HG03354 (cell line): ENCODE measurements around the gene FRRS1.

Experiments used
- ATAC-seq: cut with Tn5 transposase; IDR thresholded peaks from one replicate; pipeline ENCODE4 v1.9.1; 2021; ENCODE audit warnings: mild to moderate bottlenecking; ENCODE audit not compliant: unreplicated experiment, poor library complexity, severe bottlenecking

Gene FRRS1

GRCh38 chr1:99738858-99739465 lies 27.5 kb downstream of the FRRS1 start:
- ATAC-seq = no peak

GRCh38 chr1:99737016-99737415 lies 29.4 kb downstream of the FRRS1 start:
- ATAC-seq = no peak

GRCh38 chr1:99735852-99736251 lies 30.6 kb downstream of the FRRS1 start:
- ATAC-seq = no peak

GRCh38 chr1:99731384-99731783 lies 35.1 kb downstream of the FRRS1 start:
- ATAC-seq = no peak

GRCh38 chr1:99728494-99729235 lies 37.8 kb downstream of the FRRS1 start:
- ATAC-seq = peak; percentile 84

GRCh38 chr1:99727575-99728185 lies 38.8 kb downstream of the FRRS1 start:
- ATAC-seq = no peak

GRCh38 chr1:99726818-99727217 lies 39.6 kb downstream of the FRRS1 start:
- no peak for ATAC-seq

- no peak for ATAC-seq
Measured at GRCh38 chr1:99726407-99726806, 40.0 kb downstream of the FRRS1 start.

GRCh38 chr1:99725996-99726395 lies 40.4 kb downstream of the FRRS1 start:
- no peak for ATAC-seq

- no peak for ATAC-seq
Measured at GRCh38 chr1:99723251-99723650, 43.2 kb downstream of the FRRS1 start.

GRCh38 chr1:99717005-99717404 lies 49.4 kb downstream of the FRRS1 start:
- no peak for ATAC-seq

GRCh38 chr1:99713006-99713405 lies 53.4 kb downstream of the FRRS1 start:
- no peak for ATAC-seq

- ATAC-seq = no peak
Measured at GRCh38 chr1:99710994-99711393, 55.4 kb downstream of the FRRS1 start.

- ATAC-seq = peak; percentile 86
Measured at GRCh38 chr1:99707535-99708142, 58.8 kb downstream of the FRRS1 start.

- no peak for ATAC-seq
Measured at GRCh38 chr1:99705385-99705784, 61.0 kb downstream of the FRRS1 start.

GRCh38 chr1:99704356-99704816 lies 62.0 kb downstream of the FRRS1 start:
- ATAC-seq = no peak

GRCh38 chr1:99702221-99702620 lies 64.2 kb downstream of the FRRS1 start:
- ATAC-seq = no peak

GRCh38 chr1:99700020-99700419 lies 66.4 kb downstream of the FRRS1 start:
- no peak for ATAC-seq

- ATAC-seq = no peak
Measured at GRCh38 chr1:99697580-99697979, 68.9 kb downstream of the FRRS1 start.

GRCh38 chr1:99696616-99697015 lies 69.8 kb downstream of the FRRS1 start:
- ATAC-seq = no peak

- ATAC-seq = no peak
Measured at GRCh38 chr1:99691175-99691574, 75.3 kb downstream of the FRRS1 start.
